Adrenal gland (tissue), 5 donors: ENCODE results near the gene SLC16A2.

Experiments
- POLR2A ChIP-seq, 2 donors: fragments of 450-650 bp; IDR thresholded peaks; one replicate each; pipeline ENCODE4 v1.6.1; 2017; ENCODE audit warnings: antibody characterized with exemption in 2 of 2, mild to moderate bottlenecking in 2 of 2, moderate library complexity in 1 of 2
- TF ChIP-seq, protein P1 (sequence below), 6 experiments: fragments of 450-650 bp in 4 of 6; fragments of 200-600 bp in 2 of 6; sonication (generic) in 1 of 6; IDR thresholded peaks; 1 replicate in 5 of 6; 2 replicates in 1 of 6; pipeline versions ENCODE4 v1.5.1 to v1.8.0; 2016 to 2021; ENCODE audit warnings: antibody characterized with exemption in 6 of 6, mild to moderate bottlenecking in 2 of 6, moderate library complexity in 1 of 6
- donor health status: DM: no; HTN: no; CAD: no.

DNA sequence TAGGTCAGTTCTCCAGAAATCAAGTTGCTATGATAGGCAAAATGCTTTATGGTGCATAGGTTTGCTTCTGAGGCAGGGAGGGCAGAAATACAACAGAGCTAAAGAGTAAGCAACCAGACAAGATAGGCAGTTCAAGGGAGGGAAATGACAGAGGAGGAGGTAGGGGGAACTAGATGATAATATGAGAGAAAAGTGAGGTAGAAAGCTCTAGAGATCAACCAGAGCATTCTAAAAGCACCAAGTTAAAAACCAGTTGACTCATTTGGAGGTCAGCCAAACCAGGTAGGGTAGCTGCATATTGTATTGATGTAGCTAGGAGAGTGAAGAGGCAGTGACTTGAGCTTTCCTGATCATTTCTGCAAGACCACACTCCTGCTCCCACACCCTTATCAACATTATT lies 49.0 kb upstream of the SLC16A2 start:
- TF ChIP-seq, protein P1, sequence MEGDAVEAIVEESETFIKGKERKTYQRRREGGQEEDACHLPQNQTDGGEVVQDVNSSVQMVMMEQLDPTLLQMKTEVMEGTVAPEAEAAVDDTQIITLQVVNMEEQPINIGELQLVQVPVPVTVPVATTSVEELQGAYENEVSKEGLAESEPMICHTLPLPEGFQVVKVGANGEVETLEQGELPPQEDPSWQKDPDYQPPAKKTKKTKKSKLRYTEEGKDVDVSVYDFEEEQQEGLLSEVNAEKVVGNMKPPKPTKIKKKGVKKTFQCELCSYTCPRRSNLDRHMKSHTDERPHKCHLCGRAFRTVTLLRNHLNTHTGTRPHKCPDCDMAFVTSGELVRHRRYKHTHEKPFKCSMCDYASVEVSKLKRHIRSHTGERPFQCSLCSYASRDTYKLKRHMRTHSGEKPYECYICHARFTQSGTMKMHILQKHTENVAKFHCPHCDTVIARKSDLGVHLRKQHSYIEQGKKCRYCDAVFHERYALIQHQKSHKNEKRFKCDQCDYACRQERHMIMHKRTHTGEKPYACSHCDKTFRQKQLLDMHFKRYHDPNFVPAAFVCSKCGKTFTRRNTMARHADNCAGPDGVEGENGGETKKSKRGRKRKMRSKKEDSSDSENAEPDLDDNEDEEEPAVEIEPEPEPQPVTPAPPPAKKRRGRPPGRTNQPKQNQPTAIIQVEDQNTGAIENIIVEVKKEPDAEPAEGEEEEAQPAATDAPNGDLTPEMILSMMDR (IDR thresholded peaks at IDR 0.05) = no peak
- no peak for TF ChIP-seq POLR2A (IDR thresholded peaks at IDR 0.05)
